ENCODE data around the gene RPA4. TPM values are rescaled to one million over a fixed set of nuclear protein-coding genes. Genes with fewer than 3 reads are reported as not detected.

RPA4 gene
- polyA plus RNA-seq, 1 experiment, result 0.09 TPM

- Histone ChIP-seq H3K36me3 (ENCODE audit: control insufficient read depth, insufficient read depth, low read length) (no peaks in the 10 kb centered on the region), H3K27me3 (ENCODE audit: control insufficient read depth, insufficient read depth, low read length) (no peaks in the 10 kb centered on the region), H3K4me3 (ENCODE audit: low read depth, low read length) (no peak overlapping the region)
- ChIA-PET POLR2A (no interaction called here), CTCF (interaction anchor here (0.5 to 0.6 kb wide), 2 partner anchors 410 to 1668 kb away, joined by 3 to 4 read pairs; no protein-coding TSS in a partner anchor)
- TF ChIP-seq CTCF (IDR thresholded peaks at IDR 0.05; ENCODE audit: insufficient read depth, low read depth, low read length), result no peak
- DNase-seq (ENCODE audit: low read depth), result no peak
Measured at GRCh38 chrX:96909291-96909690, 25.6 kb downstream of the RPA4 start.

GRCh38 chrX:96918864-96919263 is 35.2 kb downstream of the RPA4 start:
- TF ChIP-seq CTCF (IDR thresholded peaks at IDR 0.05; ENCODE audit: insufficient read depth, low read depth, low read length), result no peak
- no peak overlapping the region for H3K4me3 ChIP-seq (ENCODE audit: low read depth, low read length)
- ChIA-PET POLR2A (no interaction called here), CTCF (interaction anchor here (0.6 kb wide), 1 partner anchor 408 kb away, joined by 3 read pairs; no protein-coding TSS in a partner anchor)
- no peaks in the 10 kb centered on the region for H3K36me3 ChIP-seq (ENCODE audit: control insufficient read depth, insufficient read depth, low read length)
- H3K27me3 ChIP-seq (ENCODE audit: control insufficient read depth, insufficient read depth, low read length), result no peaks in the 10 kb centered on the region
- DNase-seq (ENCODE audit: low read depth), result no peak

- POLR2A ChIA-PET, result no interaction called here
- H3K4me3 ChIP-seq (ENCODE audit: low read depth, low read length), result no peak overlapping the region
- no peaks in the 10 kb centered on the region for H3K36me3 ChIP-seq (ENCODE audit: control insufficient read depth, insufficient read depth, low read length)
- no peaks in the 10 kb centered on the region for H3K27me3 ChIP-seq (ENCODE audit: control insufficient read depth, insufficient read depth, low read length)
- no peak for TF ChIP-seq CTCF (IDR thresholded peaks at IDR 0.05; ENCODE audit: insufficient read depth, low read depth, low read length)
- DNase-seq (ENCODE audit: low read depth), result no peak
- CTCF ChIA-PET, result no interaction called here
Measured at GRCh38 chrX:96919672-96920071, 36.0 kb downstream of the RPA4 start.

- no peak for DNase-seq (ENCODE audit: low read depth)
- ChIA-PET POLR2A (no interaction called here), CTCF (no interaction called here)
- no peaks in the 10 kb centered on the region for H3K36me3 ChIP-seq (ENCODE audit: control insufficient read depth, insufficient read depth, low read length)
- no peak for TF ChIP-seq CTCF (IDR thresholded peaks at IDR 0.05; ENCODE audit: insufficient read depth, low read depth, low read length)
- H3K4me3 ChIP-seq (ENCODE audit: low read depth, low read length), result no peak overlapping the region
- no peaks in the 10 kb centered on the region for H3K27me3 ChIP-seq (ENCODE audit: control insufficient read depth, insufficient read depth, low read length)
Measured at GRCh38 chrX:96924581-96924980, 40.9 kb downstream of the RPA4 start.

- Histone ChIP-seq H3K4me3 (ENCODE audit: low read depth, low read length) (no peak overlapping the region), H3K36me3 (ENCODE audit: control insufficient read depth, insufficient read depth, low read length) (no peaks in the 10 kb centered on the region), H3K27me3 (ENCODE audit: control insufficient read depth, insufficient read depth, low read length) (no peaks in the 10 kb centered on the region)
- CTCF ChIA-PET, result no interaction called here
- POLR2A ChIA-PET, result no interaction called here
- no peak for DNase-seq (ENCODE audit: low read depth)
- no peak for TF ChIP-seq CTCF (IDR thresholded peaks at IDR 0.05; ENCODE audit: insufficient read depth, low read depth, low read length)
Measured at GRCh38 chrX:96929036-96929435, 45.3 kb downstream of the RPA4 start.

Other genes with a start within 250 kb of the RPA4 start
- 3.1 and 5.9 TPM in 2 replicates for gene DIAPH2, start 199.1 kb upstream of the RPA4 start, polyA plus RNA-seq (2011; rRNA removed)

Data from BJ (cell line).